ENCODE results near the gene CSNK1G1.
"Not testable (repeated sequence)": the region's sequence is repeated elsewhere in the genome, so short reads cannot be mapped to it uniquely, and the experiment has no call there.

The CSNK1G1 gene

DNA sequence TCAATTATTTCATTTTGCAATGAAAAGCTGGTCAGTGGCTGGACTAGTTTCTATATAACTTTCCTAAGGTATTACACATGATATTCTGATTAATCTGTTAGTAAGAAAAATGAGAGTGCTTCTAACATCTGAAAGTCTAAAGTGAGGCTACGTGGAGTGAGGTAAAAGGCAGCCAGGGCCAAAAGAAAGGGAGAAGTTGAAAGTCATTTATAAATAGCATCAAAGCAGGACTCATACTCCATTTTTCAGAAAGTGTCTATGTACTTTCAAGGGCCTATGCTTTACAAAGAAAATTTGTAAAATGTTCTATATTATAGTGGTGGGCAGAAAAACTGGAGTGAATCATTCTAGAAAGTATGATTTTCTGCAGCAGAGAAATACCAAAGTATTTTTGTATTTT, 80.0 kb downstream of the CSNK1G1 start:
- DNase-seq (ENCODE audit: low read depth): no peak
- TF ChIP-seq, protein P1, sequence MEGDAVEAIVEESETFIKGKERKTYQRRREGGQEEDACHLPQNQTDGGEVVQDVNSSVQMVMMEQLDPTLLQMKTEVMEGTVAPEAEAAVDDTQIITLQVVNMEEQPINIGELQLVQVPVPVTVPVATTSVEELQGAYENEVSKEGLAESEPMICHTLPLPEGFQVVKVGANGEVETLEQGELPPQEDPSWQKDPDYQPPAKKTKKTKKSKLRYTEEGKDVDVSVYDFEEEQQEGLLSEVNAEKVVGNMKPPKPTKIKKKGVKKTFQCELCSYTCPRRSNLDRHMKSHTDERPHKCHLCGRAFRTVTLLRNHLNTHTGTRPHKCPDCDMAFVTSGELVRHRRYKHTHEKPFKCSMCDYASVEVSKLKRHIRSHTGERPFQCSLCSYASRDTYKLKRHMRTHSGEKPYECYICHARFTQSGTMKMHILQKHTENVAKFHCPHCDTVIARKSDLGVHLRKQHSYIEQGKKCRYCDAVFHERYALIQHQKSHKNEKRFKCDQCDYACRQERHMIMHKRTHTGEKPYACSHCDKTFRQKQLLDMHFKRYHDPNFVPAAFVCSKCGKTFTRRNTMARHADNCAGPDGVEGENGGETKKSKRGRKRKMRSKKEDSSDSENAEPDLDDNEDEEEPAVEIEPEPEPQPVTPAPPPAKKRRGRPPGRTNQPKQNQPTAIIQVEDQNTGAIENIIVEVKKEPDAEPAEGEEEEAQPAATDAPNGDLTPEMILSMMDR (conservative IDR thresholded peaks at IDR 0.05; ENCODE audit: low read depth, low read length): no peak
- H3K4me3 ChIP-seq (ENCODE audit: low read depth, low read length): no peak overlapping the region

- TF ChIP-seq, protein P1 (conservative IDR thresholded peaks at IDR 0.05; ENCODE audit: low read depth, low read length): no peak
- peak; percentile 13 for DNase-seq (ENCODE audit: low read depth)
- no peak overlapping the region for H3K4me3 ChIP-seq (ENCODE audit: low read depth, low read length)
These were observed 81.5 kb downstream of the CSNK1G1 start for GRCh38 chr15:64274341-64274950.

DNA sequence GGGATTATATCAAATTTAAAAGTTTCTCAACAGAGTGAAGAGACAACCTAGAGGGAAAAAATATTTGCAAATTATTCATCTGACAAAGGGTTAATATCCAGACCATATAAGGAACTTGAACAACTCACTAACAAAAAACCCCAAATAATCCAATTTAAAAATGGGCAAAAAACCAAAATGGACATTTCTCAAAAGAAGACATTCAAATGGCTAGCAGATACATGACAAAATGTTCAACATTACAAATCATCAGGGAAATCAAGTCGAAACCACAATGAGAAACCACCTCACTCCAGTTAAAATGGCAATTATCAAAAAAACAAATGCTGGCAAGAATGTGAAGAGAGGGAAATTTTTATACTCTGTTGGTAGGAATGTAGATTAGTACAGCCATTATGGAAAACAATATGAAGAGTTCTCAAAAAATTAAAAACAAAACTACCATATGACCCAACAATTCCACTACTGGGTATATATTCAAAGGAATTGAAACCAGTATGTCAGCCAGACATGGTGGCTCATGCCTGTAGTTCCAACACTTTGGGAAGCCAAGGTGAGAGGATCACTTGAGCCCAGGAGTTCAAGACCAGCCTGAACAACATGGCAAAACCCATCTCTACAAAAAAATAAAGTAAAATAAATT, 88.5 kb downstream of the CSNK1G1 start:
- no peak overlapping the region for H3K4me3 ChIP-seq (ENCODE audit: low read depth, low read length)
- no peak for DNase-seq (ENCODE audit: low read depth)
- TF ChIP-seq, protein P1 (conservative IDR thresholded peaks at IDR 0.05; ENCODE audit: low read depth, low read length): no peak

- not testable (repeated sequence) for DNase-seq (ENCODE audit: low read depth); H3K4me3 ChIP-seq (ENCODE audit: low read depth, low read length)
These were observed 90.8 kb downstream of the CSNK1G1 start for GRCh38 chr15:64265188-64265587.

DNA sequence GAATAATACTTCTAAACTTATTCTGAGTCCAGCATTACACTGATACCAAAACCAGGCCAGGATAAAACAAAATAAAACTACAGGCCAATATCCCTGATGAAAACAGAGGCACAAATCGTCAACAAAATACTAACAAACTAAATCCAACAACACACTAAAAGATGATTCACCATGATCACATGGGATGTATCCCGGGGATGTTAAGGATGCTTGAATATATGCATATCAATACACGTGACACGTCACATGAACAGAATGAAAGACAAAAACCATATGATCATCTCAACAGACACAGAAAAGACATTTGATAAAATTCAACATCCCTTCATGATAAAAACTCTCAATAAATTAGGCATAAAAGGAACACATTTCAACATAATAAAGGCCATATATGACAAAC, 91.5 kb downstream of the CSNK1G1 start:
- DNase-seq (ENCODE audit: low read depth): no peak
- TF ChIP-seq, protein P1 (conservative IDR thresholded peaks at IDR 0.05; ENCODE audit: low read depth, low read length): no peak

GRCh38 chr15:64263567-64263966, 92.4 kb downstream of the CSNK1G1 start:
- no peak overlapping the region for H3K4me3 ChIP-seq (ENCODE audit: low read depth, low read length)
- TF ChIP-seq, protein P1 (conservative IDR thresholded peaks at IDR 0.05; ENCODE audit: low read depth, low read length): no peak
- no peak for DNase-seq (ENCODE audit: low read depth)

More for the DNA sequence above, 91.5 kb downstream of the CSNK1G1 start:
- H3K4me3 ChIP-seq (ENCODE audit: low read depth, low read length): no peak overlapping the region

- TF ChIP-seq, protein P1 (conservative IDR thresholded peaks at IDR 0.05; ENCODE audit: low read depth, low read length): no peak
- H3K4me3 ChIP-seq (ENCODE audit: low read depth, low read length): no peak overlapping the region
- no peak for DNase-seq (ENCODE audit: low read depth)
These were observed 99.9 kb downstream of the CSNK1G1 start for GRCh38 chr15:64256051-64256450.

Measured in choroid plexus epithelial cell (primary cell).